Measurements from ENCODE around the gene FAIM2. TPM values are rescaled to one million over a fixed set of nuclear protein-coding genes. Genes with fewer than 3 reads are reported as not detected.

Gene FAIM2
- total and polyA plus RNA-seq, 2 donors (not counting 3 experiments of a cell fraction or from before 2014, with no cell fraction given) = 0.01 TPM; not detected in 1

DNA sequence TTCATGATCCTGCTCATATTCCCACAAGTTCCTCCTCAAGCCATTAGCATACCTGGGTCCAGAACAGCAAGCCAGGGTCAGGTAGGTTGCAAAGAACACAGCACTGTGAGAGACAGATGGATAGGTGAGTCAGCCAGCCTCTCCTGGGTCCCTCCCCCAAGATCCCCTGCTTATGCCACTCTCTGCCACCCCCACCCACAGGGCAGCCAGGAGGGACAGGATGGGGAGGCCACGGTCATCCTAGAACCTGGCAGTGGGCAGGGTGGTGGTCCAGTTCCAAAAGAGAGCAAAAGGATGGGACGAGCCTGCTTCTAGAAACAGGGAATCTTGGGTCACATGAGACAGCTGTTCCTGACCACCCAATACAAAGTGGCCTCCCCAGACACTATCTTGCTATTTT, 12.7 kb downstream of the FAIM2 start:
- no peak overlapping the region for H3K27ac ChIP-seq (ENCODE audit: insufficient read depth, low read depth, low read length)
- no peak for FAIRE-seq
- dilution Hi-C loops (cut with MboI; ENCODE audit: extremely low pct_ligation_motif_present, low sequenced_read_pairs) = no loop called here
- CTCF ChIA-PET = interaction anchor here (1.1 to 2.4 kb wide), 2 partner anchors 10 to 16 kb away, joined by 3 to 8 read pairs; no protein-coding TSS in a partner anchor
- H3K4me1 ChIP-seq (ENCODE audit: control insufficient read depth, extremely low read depth, insufficient read depth, low read length) = peaks cover 6% of the 10 kb centered on the region
- H3K9me1 ChIP-seq (replicated peaks; ENCODE audit: control insufficient read depth, extremely low read depth, insufficient read depth, low read length) = no peaks in the 10 kb centered on the region
- H3K9me3 ChIP-seq (replicated peaks; ENCODE audit: control insufficient read depth, insufficient read depth, low read length) = no peaks in the 10 kb centered on the region
- no peak overlapping the region for H3K4me2 ChIP-seq (ENCODE audit: insufficient read depth, low read length)
- intact Hi-C loops (cut with micrococcal nuclease) = no loop called here
- no TSS peak for BruUV-seq (replicated peaks)
- no peak for DNase-seq (ENCODE audit: low read depth, low spot score)
- POLR2A ChIA-PET = no interaction called here
- no peak overlapping the region for H3K9ac ChIP-seq (replicated peaks; ENCODE audit: extremely low read depth, insufficient read depth, low read length)
- H3K4me3 ChIP-seq (replicated peaks in 1 of 3; ENCODE audit: insufficient read depth in 1 of 3, low read depth in 1 of 3, low read length in 3 of 3) = no peak overlapping the region
- H4K20me1 ChIP-seq (replicated peaks; ENCODE audit: control insufficient read depth, extremely low read depth, insufficient read depth, low read length) = no peaks in the 10 kb centered on the region
- no peaks in the 10 kb centered on the region for H3K36me3 ChIP-seq (ENCODE audit: control insufficient read depth in 2 of 2, extremely low read depth in 1 of 2, insufficient read depth in 2 of 2, low read length in 2 of 2)
- TF ChIP-seq POLR2AphosphoS5 (IDR thresholded peaks at IDR 0.05; ENCODE audit: insufficient read depth, low read depth, low read length) (no peak), JUN (IDR thresholded peaks at IDR 0.05; ENCODE audit: borderline replicate concordance, insufficient read depth, insufficient read length, low read depth) (no peak), FOS (IDR thresholded peaks at IDR 0.05; ENCODE audit: borderline replicate concordance, insufficient read depth, low read length) (no peak), EZH2 (IDR thresholded peaks at IDR 0.05; ENCODE audit: borderline replicate concordance, low read depth, low read length, severe bottlenecking) (no peak), POLR2A (IDR thresholded peaks at IDR 0.05; ENCODE audit: low read depth, low read length) (no peak), GATA2 (IDR thresholded peaks at IDR 0.05; ENCODE audit: insufficient read depth, insufficient read length, low read depth, low read length) (no peak), MYC (IDR thresholded peaks at IDR 0.05; ENCODE audit: low read depth, low read length) (no peak)
- TF ChIP-seq, protein P1, sequence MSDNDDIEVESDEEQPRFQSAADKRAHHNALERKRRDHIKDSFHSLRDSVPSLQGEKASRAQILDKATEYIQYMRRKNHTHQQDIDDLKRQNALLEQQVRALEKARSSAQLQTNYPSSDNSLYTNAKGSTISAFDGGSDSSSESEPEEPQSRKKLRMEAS (IDR thresholded peaks at IDR 0.05; ENCODE audit: insufficient read depth, insufficient read length) = no peak
- TF ChIP-seq, protein P2, sequence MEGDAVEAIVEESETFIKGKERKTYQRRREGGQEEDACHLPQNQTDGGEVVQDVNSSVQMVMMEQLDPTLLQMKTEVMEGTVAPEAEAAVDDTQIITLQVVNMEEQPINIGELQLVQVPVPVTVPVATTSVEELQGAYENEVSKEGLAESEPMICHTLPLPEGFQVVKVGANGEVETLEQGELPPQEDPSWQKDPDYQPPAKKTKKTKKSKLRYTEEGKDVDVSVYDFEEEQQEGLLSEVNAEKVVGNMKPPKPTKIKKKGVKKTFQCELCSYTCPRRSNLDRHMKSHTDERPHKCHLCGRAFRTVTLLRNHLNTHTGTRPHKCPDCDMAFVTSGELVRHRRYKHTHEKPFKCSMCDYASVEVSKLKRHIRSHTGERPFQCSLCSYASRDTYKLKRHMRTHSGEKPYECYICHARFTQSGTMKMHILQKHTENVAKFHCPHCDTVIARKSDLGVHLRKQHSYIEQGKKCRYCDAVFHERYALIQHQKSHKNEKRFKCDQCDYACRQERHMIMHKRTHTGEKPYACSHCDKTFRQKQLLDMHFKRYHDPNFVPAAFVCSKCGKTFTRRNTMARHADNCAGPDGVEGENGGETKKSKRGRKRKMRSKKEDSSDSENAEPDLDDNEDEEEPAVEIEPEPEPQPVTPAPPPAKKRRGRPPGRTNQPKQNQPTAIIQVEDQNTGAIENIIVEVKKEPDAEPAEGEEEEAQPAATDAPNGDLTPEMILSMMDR (IDR thresholded peaks at IDR 0.05; ENCODE audit: extremely low read depth in 1 of 2, insufficient read depth in 1 of 2, low read depth in 1 of 2, low read length in 2 of 2) = no peak
- peaks cover 0 to 8% of the 10 kb centered on the region in 2 experiments for H3K27me3 ChIP-seq (ENCODE audit: control insufficient read depth in 2 of 2, insufficient read depth in 2 of 2, low read length in 2 of 2)
- no peaks in the 10 kb centered on the region for H3K79me2 ChIP-seq (ENCODE audit: control insufficient read depth, insufficient read depth, low read length)
- H2AFZ ChIP-seq (ENCODE audit: low read depth, low read length) = no peak overlapping the region
